ENCODE results near the gene ZNF165.

GRCh38 chr6:28121876-28122275 lies 41.5 kb downstream of the ZNF165 start:
- no peak for TF ChIP-seq FOXM1 (IDR thresholded peaks at IDR 0.05; ENCODE audit: borderline replicate concordance)
- no peak for TF ChIP-seq SP1 (IDR thresholded peaks at IDR 0.05)
